Left forelimb (tissue), 1 donor: Measurements from ENCODE around the gene GPR149.
"Not testable (repeated sequence)": the region's sequence is repeated elsewhere in the genome, so short reads cannot be mapped to it uniquely, and the experiment has no call there.

ENCODE experiments used
- DNase-seq: peaks from one replicate; pipeline ENCODE4 v3.0.0-alpha.2; 2018; ENCODE audit warnings: low spot score

Gene GPR149, protein sequence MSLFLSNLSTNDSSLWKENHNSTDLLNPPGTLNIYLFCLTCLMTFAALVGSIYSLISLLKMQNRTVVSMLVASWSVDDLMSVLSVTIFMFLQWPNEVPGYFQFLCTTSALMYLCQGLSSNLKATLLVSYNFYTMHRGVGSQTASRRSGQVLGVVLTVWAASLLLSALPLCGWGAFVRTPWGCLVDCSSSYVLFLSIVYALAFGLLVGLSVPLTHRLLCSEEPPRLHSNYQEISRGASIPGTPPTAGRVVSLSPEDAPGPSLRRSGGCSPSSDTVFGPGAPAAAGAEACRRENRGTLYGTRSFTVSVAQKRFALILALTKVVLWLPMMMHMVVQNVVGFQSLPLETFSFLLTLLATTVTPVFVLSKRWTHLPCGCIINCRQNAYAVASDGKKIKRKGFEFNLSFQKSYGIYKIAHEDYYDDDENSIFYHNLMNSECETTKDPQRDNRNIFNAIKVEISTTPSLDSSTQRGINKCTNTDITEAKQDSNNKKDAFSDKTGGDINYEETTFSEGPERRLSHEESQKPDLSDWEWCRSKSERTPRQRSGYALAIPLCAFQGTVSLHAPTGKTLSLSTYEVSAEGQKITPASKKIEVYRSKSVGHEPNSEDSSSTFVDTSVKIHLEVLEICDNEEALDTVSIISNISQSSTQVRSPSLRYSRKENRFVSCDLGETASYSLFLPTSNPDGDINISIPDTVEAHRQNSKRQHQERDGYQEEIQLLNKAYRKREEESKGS

GRCh38 chr3:154430014-154430413, at the start of gene GPR149:
TSS of gene GPR149 (minus strand) at chr3:154430190. CDS start at chr3:154429615, 575 bp downstream.
- DNase-seq, result no peak

GRCh38 chr3:154473769-154474168, 43.8 kb upstream of the GPR149 start:
- DNase-seq, result no peak

DNA sequence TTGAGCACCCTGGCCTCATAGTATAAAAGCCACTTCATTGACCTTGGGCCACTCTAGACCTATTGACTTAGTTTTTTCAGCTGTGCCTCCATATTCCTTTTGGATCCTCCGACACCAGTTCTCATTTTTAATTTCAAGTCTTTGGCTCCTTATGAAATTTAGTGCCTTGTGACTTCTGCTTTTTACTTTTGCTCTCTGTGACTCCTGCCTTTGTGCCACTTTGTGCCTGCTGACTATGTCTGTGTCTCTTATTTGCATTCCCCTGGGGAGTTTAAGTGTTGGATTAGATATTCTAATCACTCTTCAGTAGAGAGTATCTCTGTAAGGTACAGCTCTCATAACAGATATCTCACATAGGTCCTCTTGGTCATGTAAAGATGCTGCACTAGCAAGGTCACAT, 39.6 kb upstream of the GPR149 start:
- DNase-seq, result no peak

DNA sequence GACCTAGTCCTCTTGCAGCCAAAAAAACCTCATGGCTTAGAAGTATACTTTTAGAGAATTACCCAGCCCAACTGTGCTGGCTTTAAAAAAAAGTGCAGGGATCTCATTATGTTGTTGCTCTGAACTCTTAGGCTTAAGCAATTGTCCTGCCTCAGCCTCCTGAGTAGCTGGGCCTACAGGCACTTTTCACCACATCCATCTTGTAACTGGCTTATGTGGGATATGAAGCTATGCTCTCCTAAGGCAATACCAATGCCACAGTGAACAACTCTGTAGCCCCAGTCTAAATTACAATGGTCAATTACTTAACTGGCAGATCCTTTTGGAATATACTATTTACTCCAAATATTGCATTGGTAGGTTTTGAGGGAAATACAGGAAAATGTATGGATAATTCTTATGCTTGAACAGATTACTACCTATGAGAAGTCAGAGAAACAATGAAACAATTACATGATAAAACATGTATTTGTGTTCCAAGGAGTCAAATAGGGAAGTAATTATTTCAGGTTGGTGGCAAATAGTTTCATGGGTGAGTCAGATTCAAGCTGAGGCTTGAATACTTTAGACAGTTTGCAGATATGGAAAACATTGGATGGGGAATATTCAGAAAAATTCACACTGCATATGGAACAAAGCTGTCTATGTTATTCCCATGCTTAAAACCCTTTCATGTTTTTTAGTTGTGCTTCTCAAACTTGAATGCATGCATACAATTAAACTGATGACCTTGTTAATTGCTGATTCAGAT, 34.6 kb upstream of the GPR149 start:
- DNase-seq, result no peak

DNA sequence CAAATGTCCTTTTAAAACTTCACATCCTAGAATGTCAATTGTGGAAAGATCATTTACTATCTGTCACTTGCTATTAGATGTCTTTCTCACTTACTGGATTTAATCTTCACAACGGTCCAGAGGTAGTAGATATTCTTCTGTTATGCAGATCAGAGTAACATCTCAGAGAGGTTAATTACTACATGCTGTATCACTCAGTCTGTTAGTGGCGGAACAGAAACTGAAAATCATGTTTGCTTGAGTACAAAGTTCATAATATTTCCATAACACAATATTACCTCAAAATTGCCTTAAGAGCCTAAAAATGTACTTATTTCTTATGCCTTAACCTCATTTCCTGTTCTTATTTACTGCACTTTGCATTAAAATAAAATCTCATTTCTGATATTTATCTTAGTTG, 28.6 kb upstream of the GPR149 start:
- no peak for DNase-seq

GRCh38 chr3:154439081-154439480, 9.1 kb upstream of the GPR149 start:
- not testable (repeated sequence) for DNase-seq

GRCh38 chr3:154431043-154431442, 1.1 kb upstream of the GPR149 start:
- DNase-seq, result no peak

DNA sequence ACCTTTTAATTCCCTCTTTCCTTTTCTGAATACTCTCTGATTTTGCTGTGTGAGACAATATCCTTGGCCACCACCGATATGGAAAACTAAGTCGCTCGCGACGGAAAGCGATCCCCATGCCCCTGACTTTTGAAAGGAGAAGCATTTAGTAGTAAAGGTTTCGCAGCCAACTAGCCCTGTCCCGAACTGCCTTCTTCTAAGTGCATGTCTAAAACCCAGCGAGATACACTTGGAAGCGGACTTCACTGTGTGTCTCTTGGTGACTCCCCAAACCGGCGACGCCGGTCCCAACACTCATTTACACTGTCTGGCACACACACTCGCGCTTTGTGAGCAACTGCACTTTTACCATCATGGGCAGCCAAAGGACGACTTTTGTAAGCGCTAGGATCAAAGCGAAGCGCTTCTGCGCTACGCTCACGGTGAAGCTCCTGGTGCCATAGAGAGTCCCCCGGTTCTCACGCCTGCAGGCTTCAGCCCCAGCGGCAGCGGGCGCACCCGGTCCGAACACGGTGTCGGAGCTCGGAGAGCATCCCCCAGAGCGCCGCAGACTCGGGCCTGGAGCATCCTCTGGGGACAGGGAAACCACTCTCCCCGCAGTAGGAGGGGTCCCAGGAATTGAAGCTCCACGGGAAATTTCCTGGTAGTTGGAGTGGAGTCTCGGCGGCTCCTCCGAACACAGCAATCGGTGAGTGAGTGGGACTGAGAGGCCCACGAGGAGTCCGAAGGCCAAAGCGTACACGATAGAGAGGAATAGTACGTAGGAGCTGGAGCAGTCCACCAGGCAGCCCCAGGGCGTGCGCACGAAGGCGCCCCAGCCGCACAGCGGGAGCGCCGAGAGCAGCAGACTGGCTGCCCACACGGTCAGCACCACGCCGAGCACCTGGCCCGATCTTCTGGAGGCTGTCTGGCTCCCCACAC, 1.4 kb downstream of the GPR149 start:
- DNase-seq, result no peak

- DNase-seq, result no peak
These were observed 2.2 kb downstream of the GPR149 start for GRCh38 chr3:154427685-154428285.

DNA sequence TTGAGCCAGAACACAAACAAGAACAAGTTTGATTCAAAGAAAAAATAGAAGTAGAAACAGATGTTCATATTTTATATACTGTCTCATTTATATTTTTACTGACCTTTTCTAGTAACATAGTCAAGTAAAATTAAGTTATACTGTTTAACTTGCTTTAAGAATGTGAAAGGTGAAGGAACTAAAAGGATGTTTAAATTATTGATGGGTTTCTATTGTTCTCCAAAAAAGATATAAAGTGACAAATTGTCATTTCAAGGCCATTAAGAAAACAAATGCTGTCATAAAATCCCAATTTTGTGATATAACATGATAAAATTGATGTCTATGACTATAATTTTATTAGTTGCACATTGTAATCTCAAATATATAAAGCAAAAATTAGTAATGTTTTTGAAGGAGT, 7.3 kb downstream of the GPR149 start:
- no peak for DNase-seq

DNA sequence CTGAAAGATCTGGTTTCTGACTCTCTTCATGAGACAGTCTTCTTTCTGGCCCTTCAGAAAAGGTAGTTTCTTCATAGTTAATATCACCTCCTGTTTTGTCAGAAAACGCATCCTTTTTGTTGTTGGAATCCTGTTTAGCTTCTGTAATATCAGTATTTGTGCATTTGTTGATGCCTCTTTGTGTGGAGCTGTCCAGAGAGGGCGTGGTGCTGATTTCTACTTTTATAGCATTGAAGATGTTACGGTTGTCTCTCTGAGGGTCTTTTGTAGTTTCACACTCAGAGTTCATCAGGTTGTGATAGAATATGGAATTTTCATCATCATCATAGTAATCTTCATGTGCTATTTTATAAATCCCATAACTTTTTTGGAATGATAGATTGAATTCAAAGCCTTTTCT, 8.9 kb downstream of the GPR149 start:
- no peak for DNase-seq

- DNase-seq, result no peak
These were observed 31.7 kb downstream of the GPR149 start for GRCh38 chr3:154398084-154398967.

- no peak for DNase-seq
These were observed 40.1 kb downstream of the GPR149 start for GRCh38 chr3:154389861-154390260.

DNA sequence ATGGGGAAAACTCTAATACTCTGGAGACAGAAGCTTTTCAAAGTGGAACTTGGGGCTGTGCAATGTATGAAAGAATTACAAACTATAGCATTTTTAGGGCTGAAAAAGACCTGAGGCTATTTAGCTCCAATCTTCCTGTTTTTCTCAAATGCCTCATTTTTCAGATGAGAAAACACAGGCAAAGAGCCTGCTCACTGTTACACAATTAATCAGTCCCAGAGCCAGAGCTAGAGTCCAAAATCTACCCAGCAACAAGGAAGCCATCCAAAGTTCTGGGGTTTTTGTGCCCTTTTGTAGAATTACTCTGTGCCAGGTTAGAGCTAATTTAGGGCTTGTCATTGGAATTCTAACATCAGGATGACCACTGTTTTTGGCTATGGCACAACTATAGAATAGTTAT, 45.5 kb downstream of the GPR149 start:
- DNase-seq, result no peak

GRCh38 chr3:154378311-154378710, 51.7 kb downstream of the GPR149 start:
- DNase-seq, result no peak

- DNase-seq, result no peak
These were observed 62.8 kb downstream of the GPR149 start for GRCh38 chr3:154367221-154367620.

DNA sequence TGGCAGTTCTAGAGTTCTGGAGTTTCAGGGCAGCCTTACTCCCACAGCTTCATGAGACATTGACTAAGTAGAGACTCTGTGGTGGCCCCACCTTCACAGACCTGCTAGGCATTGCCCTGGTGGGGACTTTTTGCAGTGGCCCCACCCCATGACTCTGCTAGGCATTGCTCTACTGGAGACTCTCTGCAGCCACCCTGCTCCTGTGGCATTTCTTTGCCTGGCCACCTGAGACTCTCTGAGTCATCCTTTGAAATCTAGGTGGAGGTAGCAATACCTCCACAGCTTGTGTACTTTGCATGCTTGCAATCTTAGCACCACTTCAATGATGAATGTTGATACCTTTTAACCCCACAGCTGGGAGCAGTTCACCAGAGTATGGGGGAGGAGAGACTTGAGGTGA, 65.1 kb downstream of the GPR149 start:
- no peak for DNase-seq

- DNase-seq, result no peak
These were observed 68.9 kb downstream of the GPR149 start for GRCh38 chr3:154361099-154361498.

DNA sequence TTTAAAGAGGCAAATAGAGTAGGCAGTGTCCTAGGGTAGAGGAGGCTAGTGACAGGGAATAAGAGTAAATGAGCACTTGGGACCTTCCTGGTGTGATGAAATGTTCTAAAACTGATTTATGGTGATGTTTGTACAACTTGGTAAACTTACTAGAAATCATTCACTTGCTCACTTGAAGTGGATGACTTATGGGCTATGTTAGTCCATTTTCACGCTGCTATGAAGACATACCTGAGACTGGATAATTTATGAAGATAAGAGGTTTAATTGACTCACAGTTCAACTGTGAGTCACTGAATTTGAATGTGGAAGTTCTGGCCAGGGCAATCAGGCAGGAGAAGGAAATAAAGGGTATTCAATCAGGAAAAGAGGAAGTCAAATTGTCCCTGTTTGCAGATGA, 74.0 kb downstream of the GPR149 start:
- no peak for DNase-seq

- DNase-seq, result no peak
These were observed 80.8 kb downstream of the GPR149 start for GRCh38 chr3:154349223-154349622.
